H1 (cell line): ENCODE results near the gene MXD1.

Experiments
- CHD2 ChIP-seq: IDR thresholded peaks from 2 replicates; pipeline ENCODE4 v1.6.1; 2012; ENCODE audit warnings: low read length, improper control_type of control experiment
- EZH2 ChIP-seq: fragments of 200-600 bp; sonication (generic); IDR thresholded peaks from 2 replicates; pipeline ENCODE4 v1.7.1; 2012; ENCODE audit warnings: low read depth, mild to moderate bottlenecking, moderate library complexity, low read length, inconsistent platforms; ENCODE audit not compliant: severe bottlenecking
- JUN ChIP-seq: IDR thresholded peaks from 2 replicates; pipeline ENCODE4 v1.6.1; 2011; ENCODE audit warnings: low read depth, mild to moderate bottlenecking, improper control_type of control experiment, low read length
- JUND ChIP-seq: IDR thresholded peaks from 2 replicates; pipeline ENCODE4 v1.6.1; 2011; ENCODE audit warnings: mild to moderate bottlenecking, improper control_type of control experiment, low read length
- NRF1 ChIP-seq: IDR thresholded peaks from 2 replicates; pipeline ENCODE4 v1.6.1; 2011; ENCODE audit warnings: mild to moderate bottlenecking, low read depth, low read length, improper control_type of control experiment
- POLR2A ChIP-seq, 2 experiments: IDR thresholded peaks; 1 replicate in 1 of 2; 2 replicates in 1 of 2; pipeline ENCODE4 v1.6.1; 2011; ENCODE audit warnings: low read depth in 2 of 2, low read length in 2 of 2, mild to moderate bottlenecking in 2 of 2; ENCODE audit errors: control extremely low read depth in 1 of 2
- POLR2AphosphoS5 ChIP-seq: IDR thresholded peaks from 2 replicates; pipeline ENCODE4 v1.6.1; 2011; ENCODE audit warnings: low read depth, low read length
- SIX5 ChIP-seq: IDR thresholded peaks from 2 replicates; pipeline ENCODE4 v1.6.1; 2011; ENCODE audit warnings: mild to moderate bottlenecking, low read depth, low read length
- SUZ12 ChIP-seq: fragments of 200-600 bp; sonication (generic); IDR thresholded peaks from 2 replicates; pipeline ENCODE4 v1.6.1; 2012; ENCODE audit warnings: mild to moderate bottlenecking, inconsistent platforms, low read length, moderate library complexity, mixed read lengths
- TEAD4 ChIP-seq: IDR thresholded peaks from 2 replicates; pipeline ENCODE4 v1.6.1; 2012; ENCODE audit warnings: low read depth, low read length, inconsistent platforms, mixed read lengths
- ZNF274 ChIP-seq: IDR thresholded peaks from 2 replicates; pipeline ENCODE4 v1.7.0; 2012; ENCODE audit warnings: low read length, borderline replicate concordance; ENCODE audit errors: extremely low read depth
- TF ChIP-seq, protein P1 (sequence below), 3 experiments: IDR thresholded peaks; 1 replicate in 2 of 3; 2 replicates in 1 of 3; pipeline versions ENCODE4 v1.5.1 to v1.6.1; 2011; ENCODE audit warnings: low read length in 3 of 3, mild to moderate bottlenecking in 3 of 3, inconsistent platforms in 2 of 3, low read depth in 1 of 3, moderate library complexity in 1 of 3; ENCODE audit not compliant: insufficient read depth in 1 of 3; ENCODE audit errors: control extremely low read depth in 1 of 3

DNA sequence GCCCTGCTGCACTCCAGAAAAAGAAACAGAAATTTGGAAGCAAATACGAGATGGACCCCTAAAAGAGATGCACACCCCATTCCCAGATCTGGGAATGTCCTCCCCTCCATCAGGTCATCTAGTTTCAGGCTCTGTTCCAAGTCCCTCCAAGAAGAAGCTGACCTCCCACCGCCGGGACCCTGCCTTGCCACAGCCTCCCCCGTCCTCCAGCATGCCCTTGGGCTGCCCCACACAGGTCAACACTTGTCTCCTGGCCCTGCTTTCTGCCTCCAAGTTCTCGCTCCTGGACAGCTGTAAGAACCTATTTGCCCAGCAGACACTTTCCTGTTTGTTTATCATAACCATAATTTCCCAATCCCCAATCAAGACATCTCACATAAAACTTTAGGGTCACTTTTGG lies 44.5 kb downstream of the MXD1 start:
- no peak for TF ChIP-seq NRF1
- TF ChIP-seq, protein P1, sequence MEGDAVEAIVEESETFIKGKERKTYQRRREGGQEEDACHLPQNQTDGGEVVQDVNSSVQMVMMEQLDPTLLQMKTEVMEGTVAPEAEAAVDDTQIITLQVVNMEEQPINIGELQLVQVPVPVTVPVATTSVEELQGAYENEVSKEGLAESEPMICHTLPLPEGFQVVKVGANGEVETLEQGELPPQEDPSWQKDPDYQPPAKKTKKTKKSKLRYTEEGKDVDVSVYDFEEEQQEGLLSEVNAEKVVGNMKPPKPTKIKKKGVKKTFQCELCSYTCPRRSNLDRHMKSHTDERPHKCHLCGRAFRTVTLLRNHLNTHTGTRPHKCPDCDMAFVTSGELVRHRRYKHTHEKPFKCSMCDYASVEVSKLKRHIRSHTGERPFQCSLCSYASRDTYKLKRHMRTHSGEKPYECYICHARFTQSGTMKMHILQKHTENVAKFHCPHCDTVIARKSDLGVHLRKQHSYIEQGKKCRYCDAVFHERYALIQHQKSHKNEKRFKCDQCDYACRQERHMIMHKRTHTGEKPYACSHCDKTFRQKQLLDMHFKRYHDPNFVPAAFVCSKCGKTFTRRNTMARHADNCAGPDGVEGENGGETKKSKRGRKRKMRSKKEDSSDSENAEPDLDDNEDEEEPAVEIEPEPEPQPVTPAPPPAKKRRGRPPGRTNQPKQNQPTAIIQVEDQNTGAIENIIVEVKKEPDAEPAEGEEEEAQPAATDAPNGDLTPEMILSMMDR (IDR thresholded peaks at IDR 0.05; ENCODE audit: control extremely low read depth in 1 of 3, insufficient read depth in 1 of 3, low read depth in 1 of 3, low read length in 3 of 3) = no peak
- TF ChIP-seq ZNF274 = no peak
- no peak for TF ChIP-seq JUN
- TF ChIP-seq SUZ12 = no peak
- no peak for TF ChIP-seq TEAD4
- no peak for TF ChIP-seq EZH2
- TF ChIP-seq POLR2AphosphoS5 = no peak
- TF ChIP-seq JUND = no peak
- TF ChIP-seq POLR2A (IDR thresholded peaks at IDR 0.05; ENCODE audit: control extremely low read depth in 1 of 2, low read depth in 2 of 2, low read length in 2 of 2) = no peak
- TF ChIP-seq CHD2 = no peak
- no peak for TF ChIP-seq SIX5
